HG02588 (cell line): ENCODE data around the gene ARSJ.
A peak's percentile ranks its signal among the peaks of the same experiment; 100 is the strongest.
"Not testable (repeated sequence)": the region's sequence is repeated elsewhere in the genome, so short reads cannot be mapped to it uniquely, and the experiment has no call there.

Experiments
- ATAC-seq: cut with Tn5 transposase; IDR thresholded peaks from one replicate; pipeline ENCODE4 v1.9.1; 2021; ENCODE audit warnings: mild to moderate bottlenecking, moderate library complexity; ENCODE audit not compliant: unreplicated experiment

Gene ARSJ

DNA sequence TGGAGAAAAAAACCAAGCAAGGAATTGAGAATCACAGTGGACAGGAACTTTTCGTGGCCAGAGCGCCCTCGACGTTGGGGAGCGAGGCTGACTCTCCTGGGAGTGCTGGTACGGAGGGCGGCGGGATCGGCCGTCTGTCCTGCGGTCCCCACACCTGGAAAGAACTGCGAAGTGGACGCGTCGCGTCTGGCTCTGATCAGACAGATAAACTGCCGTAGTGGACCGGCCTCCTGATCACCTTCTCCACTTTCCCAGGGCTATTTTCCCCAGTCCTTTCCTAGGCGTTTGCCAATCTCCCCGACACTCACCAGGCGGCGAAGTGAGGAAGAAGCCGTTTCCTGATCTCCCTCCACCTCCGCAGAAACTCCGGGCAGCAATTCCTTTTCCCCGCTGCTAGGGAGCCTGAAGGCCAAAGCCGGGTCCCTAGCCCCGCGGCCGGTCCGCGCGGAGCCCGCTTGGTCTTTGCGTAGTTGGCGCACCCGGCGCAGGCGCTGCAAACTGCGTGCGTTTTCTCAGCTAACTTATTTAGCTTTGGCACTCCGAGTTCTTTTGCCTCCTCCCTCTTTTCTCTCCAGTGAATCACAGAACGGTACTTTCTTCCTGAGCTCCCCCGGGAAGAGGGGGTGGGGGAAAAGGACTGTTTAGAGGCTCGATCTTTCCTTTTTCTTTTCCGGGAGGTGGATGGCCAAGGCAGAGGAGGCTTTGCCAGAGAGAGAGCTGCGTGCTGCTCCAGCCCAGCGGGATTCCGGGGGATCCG lies at the start of gene ARSJ:
TSS of gene ARSJ (minus strand) at position 500 of the 757 bp plus-strand sequence. CDS start 813 bp downstream, outside the sequence.
- no peak for ATAC-seq

GRCh38 chr4:114028071-114028470 lies 48.6 kb upstream of the ARSJ start:
- no peak for ATAC-seq

GRCh38 chr4:114027596-114027995 lies 48.1 kb upstream of the ARSJ start:
- ATAC-seq, result no peak

DNA sequence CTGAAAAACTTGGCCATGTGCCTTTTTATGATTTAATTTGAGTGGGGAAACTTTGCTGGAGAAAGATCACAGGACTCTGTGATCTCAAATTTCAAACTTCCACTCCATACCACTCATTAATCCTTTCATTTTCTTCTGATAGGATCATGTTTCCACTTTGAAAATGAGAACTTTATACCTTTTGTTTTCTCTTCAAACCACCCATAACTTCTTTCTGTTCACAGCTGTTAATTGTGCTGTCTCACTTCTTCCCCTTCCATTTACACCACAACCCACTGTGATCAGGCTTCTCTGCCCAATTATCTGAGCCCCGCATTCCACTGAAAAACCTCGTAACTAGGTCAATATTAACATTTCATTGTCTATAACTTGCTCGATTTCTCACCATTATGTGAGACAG lies 47.0 kb upstream of the ARSJ start:
- ATAC-seq, result no peak

DNA sequence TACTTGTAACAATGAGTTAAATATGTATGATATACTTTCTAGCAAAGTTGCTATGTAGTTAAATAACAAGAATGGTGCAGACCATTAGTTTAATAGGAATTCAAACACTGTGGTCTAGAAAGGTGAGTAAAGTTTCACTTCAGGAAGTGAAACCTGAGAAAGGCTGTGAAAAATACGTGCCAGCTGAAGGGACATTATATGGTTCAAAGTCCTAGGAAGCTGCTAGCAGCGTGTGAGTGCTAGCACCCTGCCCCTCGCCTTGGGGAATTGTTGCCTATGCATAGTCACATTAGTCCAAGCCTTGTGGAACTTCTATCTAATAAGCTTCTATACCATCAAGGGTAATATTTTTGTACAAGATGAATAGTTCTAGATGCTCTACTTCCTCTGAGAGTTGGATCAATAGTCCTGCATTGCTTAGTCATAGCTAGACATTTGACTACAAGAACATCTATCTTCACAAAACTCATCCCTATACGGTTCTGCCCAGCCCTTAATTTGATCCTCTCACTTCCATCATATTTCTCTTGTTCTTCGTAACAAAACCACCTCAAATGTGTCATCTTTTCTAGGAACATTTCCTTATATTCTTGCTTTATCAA lies 45.8 kb upstream of the ARSJ start:
- ATAC-seq, result peak; percentile 89

- no peak for ATAC-seq
These were observed 42.0 kb upstream of the ARSJ start for GRCh38 chr4:114021451-114021850.

DNA sequence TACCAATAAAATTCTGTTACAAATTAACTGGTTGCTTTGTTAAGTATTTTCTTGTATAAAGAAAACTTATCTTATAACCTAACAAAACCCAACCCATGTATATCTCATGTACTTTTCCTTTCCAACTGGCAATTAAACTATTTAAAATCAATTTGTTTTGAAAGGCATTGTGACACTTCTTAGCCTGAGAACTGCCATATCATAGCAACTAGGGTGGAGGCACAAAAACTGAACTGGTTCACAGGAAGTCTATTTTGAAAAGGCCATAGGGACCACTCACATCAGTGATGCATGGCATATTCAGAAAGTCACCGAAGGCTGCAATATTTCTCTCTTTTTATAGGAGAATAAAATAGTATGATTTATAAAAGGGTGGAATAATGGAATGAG lies 40.5 kb upstream of the ARSJ start:
- no peak for ATAC-seq

- no peak for ATAC-seq
These were observed 40.0 kb upstream of the ARSJ start for GRCh38 chr4:114019276-114019968.

DNA sequence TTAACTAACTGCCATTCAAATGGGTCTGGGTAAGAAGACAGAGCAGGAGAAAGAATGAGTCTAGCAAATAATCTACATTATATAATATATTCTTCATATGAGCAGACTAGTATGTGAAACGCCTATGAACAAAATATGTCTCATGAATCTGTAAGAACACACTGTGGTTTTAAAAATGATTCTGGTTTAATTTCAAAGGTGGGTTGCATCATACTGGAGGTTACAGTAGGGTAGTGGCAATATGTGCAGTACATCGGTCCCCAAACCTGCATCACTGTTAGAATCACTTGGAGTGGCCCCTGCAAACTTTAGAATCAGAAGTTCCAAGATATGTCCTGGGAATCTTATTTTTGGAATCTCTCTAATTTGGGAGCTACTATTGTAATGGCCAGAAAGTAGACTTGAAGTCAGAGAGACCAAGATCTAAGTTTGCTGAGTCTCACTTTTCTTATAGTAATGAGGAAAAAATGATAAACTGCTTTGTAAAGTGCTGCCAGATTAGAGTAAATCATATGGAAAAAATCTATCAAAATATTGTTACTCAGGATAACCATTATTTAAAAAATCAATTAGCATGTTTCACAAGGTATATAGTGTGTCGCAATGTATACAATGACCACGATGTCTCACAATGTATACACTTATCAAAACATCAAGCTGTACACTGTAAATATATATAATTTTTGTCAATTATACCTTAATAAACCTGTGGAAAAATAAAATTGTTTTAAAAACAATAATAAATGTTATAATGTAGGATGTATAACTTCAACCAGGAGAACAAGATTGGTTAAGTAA lies 37.9 kb upstream of the ARSJ start:
- no peak for ATAC-seq

GRCh38 chr4:114015444-114015899 lies 36.0 kb upstream of the ARSJ start:
- ATAC-seq, result no peak

DNA sequence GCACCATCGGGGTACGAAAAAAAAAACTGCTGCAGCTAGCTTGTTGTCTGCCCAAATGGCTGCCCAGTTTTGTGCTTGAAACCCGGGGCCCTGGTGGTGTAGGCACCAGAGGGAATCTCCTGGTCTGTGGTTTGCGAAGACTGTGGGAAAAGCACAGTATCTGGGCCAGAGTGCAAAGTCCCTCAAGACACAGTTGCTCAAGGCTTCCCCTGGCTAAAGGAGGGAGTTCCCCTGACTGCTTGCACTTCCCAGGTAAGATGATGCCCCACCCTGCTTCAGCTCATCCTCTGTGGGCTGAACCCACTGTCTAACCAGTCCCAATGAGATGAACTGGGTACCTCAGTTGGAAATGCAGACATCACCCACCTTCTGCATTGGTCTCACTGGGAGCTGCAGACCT lies 33.8 kb upstream of the ARSJ start:
- ATAC-seq, result not testable (repeated sequence)

- ATAC-seq, result no peak
These were observed 33.3 kb upstream of the ARSJ start for GRCh38 chr4:114012749-114013148.

GRCh38 chr4:114005569-114006442 lies 26.4 kb upstream of the ARSJ start:
- no peak for ATAC-seq

- not testable (repeated sequence) for ATAC-seq
These were observed 25.2 kb upstream of the ARSJ start for GRCh38 chr4:114004483-114005226.

DNA sequence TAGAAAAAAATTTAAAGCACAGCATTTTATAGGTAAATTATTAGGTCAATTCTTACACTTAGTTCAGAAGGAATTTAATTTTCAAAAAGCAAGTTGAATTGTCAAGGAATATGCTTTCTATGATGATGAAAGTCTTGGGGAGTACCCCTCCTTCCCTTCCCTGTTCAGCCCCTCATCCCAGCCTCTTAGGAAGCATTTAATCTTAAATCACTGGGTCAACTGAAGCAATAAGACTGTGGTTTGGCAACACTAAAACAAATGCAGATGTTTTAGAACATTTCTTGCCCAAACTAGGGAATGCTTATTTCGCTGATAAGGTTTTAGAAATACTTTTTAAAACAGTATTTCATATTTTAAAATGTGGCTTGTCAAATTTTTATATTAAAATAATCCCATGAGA lies 19.1 kb upstream of the ARSJ start:
- no peak for ATAC-seq

DNA sequence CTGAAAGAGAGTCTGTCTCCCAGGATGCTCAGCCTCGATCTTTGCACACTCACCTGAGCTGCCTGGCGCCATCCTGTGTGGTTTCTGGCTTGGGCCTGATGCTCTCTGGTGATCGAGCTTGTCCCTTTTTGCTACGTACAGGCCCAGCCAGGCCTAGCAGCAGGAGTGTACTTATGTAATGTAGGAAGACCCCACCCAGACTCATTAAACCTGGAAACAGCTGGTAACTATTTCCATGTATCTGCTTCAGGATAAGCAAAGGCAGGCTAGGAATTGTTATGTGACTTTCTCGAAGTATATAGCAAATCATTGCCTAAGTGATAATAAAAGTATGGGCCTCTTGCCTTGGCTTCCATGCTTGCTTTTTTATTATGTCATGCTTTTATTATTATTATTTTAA lies 18.6 kb upstream of the ARSJ start:
- no peak for ATAC-seq

GRCh38 chr4:113997206-113997605 lies 17.8 kb upstream of the ARSJ start:
- ATAC-seq, result no peak

GRCh38 chr4:113996599-113997177 lies 17.2 kb upstream of the ARSJ start:
- ATAC-seq, result no peak

DNA sequence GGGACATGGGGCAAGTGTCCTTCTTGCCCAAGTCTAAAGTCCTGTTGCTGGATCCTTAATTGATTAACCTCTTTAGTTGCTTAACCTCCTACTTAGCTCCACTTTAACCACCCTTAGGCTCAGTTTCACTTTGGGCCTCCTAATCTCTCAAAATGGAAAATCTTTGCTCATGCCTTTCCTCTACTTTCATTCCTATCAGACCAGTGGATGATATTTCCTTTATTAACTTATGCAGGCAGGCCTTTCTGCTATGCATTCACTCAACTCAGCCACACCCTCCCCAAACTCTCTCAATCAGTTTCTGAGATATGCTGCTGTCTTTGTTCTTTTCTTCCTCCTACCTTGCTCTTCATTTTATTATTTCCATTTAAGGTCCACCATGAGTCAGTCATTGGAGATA lies 14.4 kb upstream of the ARSJ start:
- ATAC-seq, result no peak
